Left ventricle myocardium inferior (tissue), 1 donor: ENCODE results near the gene GNA15. TPM values are rescaled to one million over a fixed set of nuclear protein-coding genes. Genes with fewer than 3 reads are reported as not detected.

Source experiments
- DNase-seq: peaks from one replicate; pipeline ENCODE4 v3.0.0-alpha.2; 2020
- H3K27ac ChIP-seq: fragments of 200-600 bp; replicated peaks from 2 replicates; pipeline ENCODE4 v1.8.0; 2021
- H3K27me3 ChIP-seq: fragments of 200-600 bp; 2 replicates; pipeline ENCODE4 v1.8.0; 2021; ENCODE audit warnings: low read depth
- H3K36me3 ChIP-seq: fragments of 200-600 bp; 2 replicates; pipeline ENCODE4 v1.8.0; 2021
- H3K4me1 ChIP-seq: fragments of 200-600 bp; 2 replicates; pipeline ENCODE4 v1.8.0; 2021
- H3K4me3 ChIP-seq: fragments of 200-600 bp; 2 replicates; pipeline ENCODE4 v1.8.0; 2021; ENCODE audit warnings: mild to moderate bottlenecking, moderate library complexity
- H3K9me3 ChIP-seq: fragments of 200-600 bp; replicated peaks from 2 replicates; pipeline ENCODE4 v1.8.0; 2021
- CTCF ChIP-seq: fragments of 200-600 bp; IDR thresholded peaks from 2 replicates; pipeline ENCODE4 v1.8.0; 2021; ENCODE audit warnings: antibody characterized with exemption, mild to moderate bottlenecking, borderline replicate concordance
- intact Hi-C: fragments of 100-400 bp; cut with micrococcal nuclease; formaldehyde crosslinking; loops from one replicate; pipeline ENCODE4 v1.11.0; 2022
- total RNA-seq: library from RNA; stranded (reverse); fragmentation: NEBNext Ultra II Directional; extraction: Animal tissue kit (Norgen Biotek cat#: 25700); gene quantifications from one replicate; pipeline ENCODE4 v1.2.1, GENCODE V29; 2021
- donor health status: DM: no; HTN: yes; CAD: no; lungs with severe emphysema.

GNA15 gene
- total RNA-seq, 1 donor from 2014 or later: 1.2 TPM

GRCh38 chr19:3099347-3100145 lies 36.3 kb upstream of the GNA15 start:
- DNase-seq: no peak
- intact Hi-C loops: no loop called here
- no peaks in the 10 kb centered on the region for H3K9me3 ChIP-seq
- H3K4me3 ChIP-seq: peak overlapping the region; percentile 100
- H3K36me3 ChIP-seq: no peaks in the 10 kb centered on the region
- no peaks in the 10 kb centered on the region for H3K27me3 ChIP-seq
- H3K27ac ChIP-seq: peak overlapping the region; percentile 99
- H3K4me1 ChIP-seq: peaks cover 100% of the 10 kb centered on the region
- TF ChIP-seq CTCF: no peak

GRCh38 chr19:3100331-3100730 lies 35.5 kb upstream of the GNA15 start:
- no peaks in the 10 kb centered on the region for H3K36me3 ChIP-seq
- intact Hi-C loops: no loop called here
- DNase-seq: no peak
- no peaks in the 10 kb centered on the region for H3K9me3 ChIP-seq
- H3K27me3 ChIP-seq: no peaks in the 10 kb centered on the region
- TF ChIP-seq CTCF: no peak
- peaks cover 100% of the 10 kb centered on the region for H3K4me1 ChIP-seq
- peak overlapping the region; percentile 99 for H3K27ac ChIP-seq
- H3K4me3 ChIP-seq: peak overlapping the region; percentile 22

- Histone ChIP-seq H3K27ac (peak overlapping the region; percentile 99), H3K9me3 (no peaks in the 10 kb centered on the region), H3K4me1 (peaks cover 100% of the 10 kb centered on the region), H3K36me3 (no peaks in the 10 kb centered on the region), H3K4me3 (peak overlapping the region; percentile 22), H3K27me3 (no peaks in the 10 kb centered on the region)
- intact Hi-C loops: no loop called here
- TF ChIP-seq CTCF: no peak
- DNase-seq: no peak
Measured at GRCh38 chr19:3100747-3101730, 34.8 kb upstream of the GNA15 start.

GRCh38 chr19:3102239-3103140 lies 33.3 kb upstream of the GNA15 start:
- Histone ChIP-seq H3K4me1 (peaks cover 100% of the 10 kb centered on the region), H3K27ac (peak overlapping the region; percentile 33), H3K4me3 (no peak overlapping the region), H3K36me3 (no peaks in the 10 kb centered on the region), H3K27me3 (no peaks in the 10 kb centered on the region), H3K9me3 (no peaks in the 10 kb centered on the region)
- TF ChIP-seq CTCF: no peak
- no peak for DNase-seq
- intact Hi-C loops: no loop called here

- no peak for DNase-seq
- TF ChIP-seq CTCF: no peak
- Histone ChIP-seq H3K9me3 (no peaks in the 10 kb centered on the region), H3K4me1 (peaks cover 100% of the 10 kb centered on the region), H3K4me3 (no peak overlapping the region), H3K36me3 (no peaks in the 10 kb centered on the region), H3K27me3 (no peaks in the 10 kb centered on the region), H3K27ac (peak overlapping the region; percentile 73)
- intact Hi-C loops: no loop called here
Measured at GRCh38 chr19:3104708-3104983, 31.2 kb upstream of the GNA15 start.
